Transverse colon (tissue), 4 donors: Measurements from ENCODE around the gene GPHN. TPM values are rescaled to one million over a fixed set of nuclear protein-coding genes. Genes with fewer than 3 reads are reported as not detected.

Source experiments
- DNase-seq: peaks from one replicate; pipeline ENCODE4 v3.0.0-alpha.2; 2019
- H3K27ac ChIP-seq, 4 donors: fragments of 200-600 bp; sonication (generic); 2 replicates each; pipeline ENCODE4 v1.5.1; 2016 to 2018; ENCODE audit warnings: inconsistent platforms in 4 of 4
- H3K27me3 ChIP-seq: fragments of 200-600 bp; sonication (generic); 2 replicates; pipeline ENCODE4 v1.5.1; 2017; ENCODE audit warnings: inconsistent platforms
- H3K36me3 ChIP-seq, 4 donors: fragments of 200-600 bp; sonication (generic); 2 replicates each; pipeline ENCODE4 v1.5.1; 2017 to 2019; ENCODE audit warnings: inconsistent platforms in 4 of 4
- H3K4me1 ChIP-seq, 4 donors: fragments of 200-600 bp; sonication (generic); 2 replicates each; pipeline ENCODE4 v1.5.1; 2017 to 2020; ENCODE audit warnings: inconsistent platforms in 4 of 4
- H3K4me3 ChIP-seq, 4 donors: fragments of 200-600 bp; sonication (generic); 1 replicate in 1 of 4; 2 replicates in 3 of 4; pipeline versions ENCODE4 v1.5.1 to v1.6.1; 2017 to 2019; ENCODE audit warnings: inconsistent platforms in 4 of 4
- H3K9me3 ChIP-seq, 2 donors: fragments of 200-600 bp; sonication (generic); 2 replicates each; pipeline ENCODE4 v1.5.1; 2017 to 2019; ENCODE audit warnings: inconsistent platforms in 2 of 2
- CTCF ChIP-seq, 5 experiments: fragments of 200-600 bp in 3 of 5; fragments of 450-650 bp in 2 of 5; sonication (generic) in 3 of 5; IDR thresholded peaks; 1 replicate in 2 of 5; 2 replicates in 3 of 5; pipeline ENCODE4 v1.5.1; 2016 to 2017; ENCODE audit warnings: antibody characterized with exemption in 5 of 5, inconsistent platforms in 3 of 5, mild to moderate bottlenecking in 2 of 5, moderate library complexity in 1 of 5
- EP300 ChIP-seq: sonication (generic); formaldehyde crosslinking; IDR thresholded peaks from one replicate; pipeline ENCODE4 v1.6.1; 2017; ENCODE audit warnings: antibody characterized with exemption, low read depth
- POLR2A ChIP-seq: fragments of 450-650 bp; IDR thresholded peaks from one replicate; pipeline ENCODE4 v1.6.1; 2016; ENCODE audit warnings: antibody characterized with exemption, mild to moderate bottlenecking, moderate library complexity
- POLR2AphosphoS5 ChIP-seq, 3 donors: sonication (generic); formaldehyde crosslinking; IDR thresholded peaks; one replicate each; pipeline ENCODE4 v1.6.1; 2016; ENCODE audit warnings: antibody characterized with exemption in 3 of 3
- WGBS, 2 donors: methylation state at CpG; one replicate each; pipeline ENCODE4 v1.1.5; 2018; ENCODE audit warnings: low coverage in 1 of 2; 5-methylcytosine and 5-hydroxymethylcytosine counted together
- in situ Hi-C, 4 donors: fragments of 200-750 bp; cut with MboI; loops; one replicate each; pipeline versions ENCODE4 v1.15.0 to v1.15.1; 2017; ENCODE audit warnings: low sequenced_read_pairs in 3 of 4, low pct_ligation_motif_present in 1 of 4, low pct_unique_long_range_greater_than_20kb in 1 of 4
- intact Hi-C: fragments of 100-400 bp; cut with DNase I; formaldehyde crosslinking; loops from one replicate; pipeline ENCODE4 v1.15.1; 2023; ENCODE audit warnings: low total_unique reads
- total RNA-seq, 4 donors: library from RNA; depleted of rRNA; stranded (reverse); fragments of >200 nt; gene quantifications; one replicate each; pipeline ENCODE4 v1.1.0, GENCODE V29; 2016

The GPHN gene
- total RNA-seq, 4 donors from 2014 or later: 8.6 to 59.7 (median 23.6) TPM

- intact Hi-C loops: no loop called here
- Histone ChIP-seq H3K36me3 (no peaks in the 10 kb centered on the region), H3K27me3 (no peaks in the 10 kb centered on the region), H3K27ac (no peak overlapping the region), H3K4me3 (peak overlapping the region in 1 of 4 donors; percentile 20), H3K4me1 (peaks cover 0 to 26% (median 4%) of the 10 kb centered on the region in 4 donors), H3K9me3 (no peaks in the 10 kb centered on the region)
- TF ChIP-seq CTCF (IDR thresholded peaks at IDR 0.05) (peak; percentile 68 to 76 (median 73)), POLR2AphosphoS5 (IDR thresholded peaks at IDR 0.05) (no peak)
- in situ Hi-C loops: loop anchor here in 1 of 4 donors (25.0 kb wide), 1 partner anchor 617 kb away; no protein-coding TSS in a partner anchor
- peak; percentile 33 for DNase-seq
- 0 to 1% methylated on average over 4 of the region's 4 CpGs for WGBS, 2 donors
Measured at GRCh38 chr14:66495218-66496098, 12.5 kb upstream of the GPHN start.

- 57 to 72% methylated on average over 4 of the region's 4 CpGs for WGBS, 2 donors
- no peaks in the 10 kb centered on the region for H3K9me3 ChIP-seq
- in situ Hi-C loops: loop anchor here in 1 of 4 donors (25.0 kb wide), 1 partner anchor 616 kb away; no protein-coding TSS in a partner anchor
- H3K27me3 ChIP-seq: no peaks in the 10 kb centered on the region
- peak overlapping the region in 2 of 4 donors; percentile 5 to 51 for H3K27ac ChIP-seq
- peak overlapping the region in 1 of 4 donors; percentile 20 for H3K4me3 ChIP-seq
- TF ChIP-seq POLR2AphosphoS5 (IDR thresholded peaks at IDR 0.05) (no peak), CTCF (IDR thresholded peaks at IDR 0.05) (no peak), POLR2A (no peak), EP300 (no peak)
- no peak for DNase-seq
- H3K36me3 ChIP-seq: no peaks in the 10 kb centered on the region
- intact Hi-C loops: no loop called here
- H3K4me1 ChIP-seq: peaks cover 0 to 26% (median 4%) of the 10 kb centered on the region in 4 donors
Measured at GRCh38 chr14:66496188-66496807, 11.6 kb upstream of the GPHN start.

GRCh38 chr14:66496911-66497310, 11.0 kb upstream of the GPHN start:
- no peaks in the 10 kb centered on the region for H3K9me3 ChIP-seq
- H3K27me3 ChIP-seq: no peaks in the 10 kb centered on the region
- DNase-seq: no peak
- H3K36me3 ChIP-seq: no peaks in the 10 kb centered on the region
- peaks cover 0 to 26% (median 4%) of the 10 kb centered on the region in 4 donors for H3K4me1 ChIP-seq
- H3K4me3 ChIP-seq: no peak overlapping the region
- 38% methylated on average over 2 of the region's 2 CpGs; no CpG with 5 or more reads in 1 of the 2 donors for WGBS, 2 donors
- intact Hi-C loops: no loop called here
- H3K27ac ChIP-seq: peak overlapping the region in 2 of 4 donors; percentile 5 to 51
- in situ Hi-C loops: loop anchor here in 1 of 4 donors (25.0 kb wide), 1 partner anchor 615 kb away; no protein-coding TSS in a partner anchor
- TF ChIP-seq EP300 (no peak), POLR2AphosphoS5 (IDR thresholded peaks at IDR 0.05) (no peak), CTCF (IDR thresholded peaks at IDR 0.05) (no peak), POLR2A (no peak)

- Histone ChIP-seq H3K4me3 (no peak overlapping the region), H3K36me3 (no peaks in the 10 kb centered on the region), H3K4me1 (peaks cover 0 to 26% (median 4%) of the 10 kb centered on the region in 4 donors), H3K27ac (peak overlapping the region in 1 of 4 donors; percentile 23), H3K27me3 (no peaks in the 10 kb centered on the region), H3K9me3 (no peaks in the 10 kb centered on the region)
- in situ Hi-C loops (loop anchor here in 1 of 4 donors (25.0 kb wide), 1 partner anchor 614 kb away; no protein-coding TSS in a partner anchor), intact Hi-C loops (no loop called here)
- TF ChIP-seq EP300: no peak
- TF ChIP-seq POLR2A: no peak
- TF ChIP-seq POLR2AphosphoS5 (IDR thresholded peaks at IDR 0.05): no peak
- TF ChIP-seq CTCF (IDR thresholded peaks at IDR 0.05): no peak
- no peak for DNase-seq
- WGBS, 2 donors: 52 to 62% methylated on average over 3 of the region's 3 CpGs
Measured at GRCh38 chr14:66498311-66498710, 9.6 kb upstream of the GPHN start.
